Naive thymus-derived CD4-positive, alpha-beta T cell (primary cell): ENCODE results near the gene EPX. TPM values are rescaled to one million over a fixed set of nuclear protein-coding genes. Genes with fewer than 3 reads are reported as not detected.

Experiments
- ATAC-seq: fragments of 150-1000 bp; cut with Tn5 transposase; 2 replicates; pipeline ENCODE4 v1.10.0; 2021; ENCODE audit warnings: mild to moderate bottlenecking, moderate library complexity
- CTCF ChIA-PET: fragments of 350-600 bp; sonication (Branson Sonifier 250); formaldehyde crosslinking; loops from one replicate; lab custom pipeline; 2021; ENCODE audit warnings: antibody characterized with exemption; lab: Charles Lee
- POLR2A ChIA-PET: fragments of 350-600 bp; sonication (Branson Sonifier 250); formaldehyde crosslinking; loops from one replicate; lab custom pipeline; 2021; ENCODE audit warnings: antibody characterized with exemption, inconsistent platforms; lab: Charles Lee
- DNase-seq, 9 donors: peaks; one replicate each; pipeline versions ENCODE4 v3.0.0 to v3.0.0-alpha.2; 2020 to 2022; ENCODE audit warnings: mixed read lengths in 1 of 9
- H3K27ac ChIP-seq: one replicate; pipeline ENCODE4 v1.7.0; 2013; ENCODE audit warnings: mild to moderate bottlenecking, low read depth, low read length, moderate library complexity
- H3K27me3 ChIP-seq, 2 donors: one replicate each; pipeline ENCODE4 v1.7.0; 2013; ENCODE audit warnings: low read length in 2 of 2, mild to moderate bottlenecking in 2 of 2, moderate library complexity in 2 of 2; ENCODE audit not compliant: control insufficient read depth in 2 of 2, insufficient read depth in 2 of 2
- H3K36me3 ChIP-seq, 3 experiments: 1 replicate in 2 of 3; 2 replicates in 1 of 3; pipeline ENCODE4 v1.7.0; 2013; ENCODE audit warnings: low read length in 3 of 3, mild to moderate bottlenecking in 3 of 3, moderate library complexity in 1 of 3; ENCODE audit not compliant: insufficient read depth in 3 of 3, control insufficient read depth in 2 of 3
- H3K4me1 ChIP-seq, 2 donors: one replicate each; pipeline ENCODE4 v1.7.0; 2013; ENCODE audit warnings: low read length in 2 of 2, mild to moderate bottlenecking in 2 of 2, moderate library complexity in 1 of 2; ENCODE audit not compliant: control insufficient read depth in 2 of 2, insufficient read depth in 2 of 2
- H3K4me3 ChIP-seq: 2 replicates; pipeline ENCODE4 v1.7.0; 2013; ENCODE audit warnings: mild to moderate bottlenecking, low read length
- H3K9me3 ChIP-seq, 3 experiments: 1 replicate in 2 of 3; 2 replicates in 1 of 3; pipeline ENCODE4 v1.7.0; 2013; ENCODE audit warnings: low read length in 3 of 3; ENCODE audit not compliant: control insufficient read depth in 2 of 3
- H3K27ac Mint-ChIP-seq, 9 donors: one replicate each; pipeline ENCODE4 v1.8.0; 2020 to 2022; ENCODE audit warnings: mixed read lengths in 9 of 9, mild to moderate bottlenecking in 8 of 9, moderate library complexity in 5 of 9, inconsistent platforms in 2 of 9
- H3K27me3 Mint-ChIP-seq, 5 donors: one replicate each; pipeline ENCODE4 v1.8.0; 2021 to 2022; ENCODE audit warnings: mixed read lengths in 5 of 5, mild to moderate bottlenecking in 1 of 5
- H3K36me3 Mint-ChIP-seq, 5 donors: one replicate each; pipeline ENCODE4 v1.8.0; 2020 to 2022; ENCODE audit warnings: mixed read lengths in 5 of 5, mild to moderate bottlenecking in 3 of 5, inconsistent platforms in 1 of 5
- H3K4me1 Mint-ChIP-seq, 7 donors: one replicate each; pipeline ENCODE4 v1.8.0; 2020 to 2022; ENCODE audit warnings: mixed read lengths in 7 of 7, mild to moderate bottlenecking in 3 of 7, inconsistent platforms in 1 of 7
- H3K4me3 Mint-ChIP-seq, 10 donors: one replicate each; pipeline ENCODE4 v1.8.0; 2020 to 2022; ENCODE audit warnings: mild to moderate bottlenecking in 10 of 10, mixed read lengths in 10 of 10, moderate library complexity in 6 of 10, inconsistent platforms in 2 of 10
- H3K9me3 Mint-ChIP-seq, 11 donors: one replicate each; pipeline ENCODE4 v1.8.0; 2020 to 2022; ENCODE audit warnings: mixed read lengths in 11 of 11, mild to moderate bottlenecking in 4 of 11, inconsistent platforms in 1 of 11, moderate library complexity in 1 of 11
- intact Hi-C, 2 donors: fragments of 100-400 bp; cut with micrococcal nuclease; formaldehyde crosslinking; loops; one replicate each; pipeline ENCODE4 v1.15.1; 2023
- polyA plus RNA-seq, 2 donors: library from polyadenylated mRNA; unstranded; fragments of 300-500 nt; fragmentation: Illumina TruSeq; gene quantifications; one replicate each; pipeline ENCODE4 v1.2.3, GENCODE V29; 2021
- total RNA-seq, 6 experiments: library from RNA in 5 of 6; stranded (reverse) in 5 of 6; gene quantifications; 1 replicate in 5 of 6; 2 replicates in 1 of 6; pipeline ENCODE4 v1.2.3 and lab custom pipeline; 2021 to 2026

The EPX gene
- total and polyA plus RNA-seq, 7 experiments from 2014 or later: not detected

GRCh38 chr17:58248955-58249269 is 56.4 kb downstream of the EPX start:
- H3K36me3 Mint-ChIP-seq: no peaks in the 10 kb centered on the region
- Histone ChIP-seq H3K27ac (no peak overlapping the region), H3K9me3 (no peaks in the 10 kb centered on the region), H3K27me3 (no peaks in the 10 kb centered on the region), H3K4me1 (no peaks in the 10 kb centered on the region), H3K4me3 (peak overlapping the region; percentile 65), H3K36me3 (no peaks in the 10 kb centered on the region)
- peak overlapping the region in 7 of 10 donors; percentile 38 to 87 (median 81) for H3K4me3 Mint-ChIP-seq
- CTCF ChIA-PET: interaction anchor here (0.7 to 1.8 kb wide), 5 partner anchors 8 to 198 kb away, joined by 3 to 7 read pairs (median 4); no protein-coding TSS in a partner anchor
- intact Hi-C loops: loop anchor here (1.0 to 2.0 kb wide), 7 partner anchors 30 to 198 kb away; partner anchors contain the start of genes MKS1 (in 2 of the 2) and RNF43 (in 1 of the 2)
- no peak overlapping the region for H3K27ac Mint-ChIP-seq
- H3K9me3 Mint-ChIP-seq: no peaks in the 10 kb centered on the region
- ATAC-seq (no peak), DNase-seq (no peak)
- POLR2A ChIA-PET: interaction anchor here (2.1 kb wide), 1 partner anchor 103 kb away, joined by 6 read pairs; the partner anchor contains the start of gene SUPT4H1
- H3K27me3 Mint-ChIP-seq: peaks cover 6 to 51% (median 14%) of the 10 kb centered on the region in 5 donors
- peaks cover 0 to 23% (median 11%) of the 10 kb centered on the region in 7 donors for H3K4me1 Mint-ChIP-seq

DNA sequence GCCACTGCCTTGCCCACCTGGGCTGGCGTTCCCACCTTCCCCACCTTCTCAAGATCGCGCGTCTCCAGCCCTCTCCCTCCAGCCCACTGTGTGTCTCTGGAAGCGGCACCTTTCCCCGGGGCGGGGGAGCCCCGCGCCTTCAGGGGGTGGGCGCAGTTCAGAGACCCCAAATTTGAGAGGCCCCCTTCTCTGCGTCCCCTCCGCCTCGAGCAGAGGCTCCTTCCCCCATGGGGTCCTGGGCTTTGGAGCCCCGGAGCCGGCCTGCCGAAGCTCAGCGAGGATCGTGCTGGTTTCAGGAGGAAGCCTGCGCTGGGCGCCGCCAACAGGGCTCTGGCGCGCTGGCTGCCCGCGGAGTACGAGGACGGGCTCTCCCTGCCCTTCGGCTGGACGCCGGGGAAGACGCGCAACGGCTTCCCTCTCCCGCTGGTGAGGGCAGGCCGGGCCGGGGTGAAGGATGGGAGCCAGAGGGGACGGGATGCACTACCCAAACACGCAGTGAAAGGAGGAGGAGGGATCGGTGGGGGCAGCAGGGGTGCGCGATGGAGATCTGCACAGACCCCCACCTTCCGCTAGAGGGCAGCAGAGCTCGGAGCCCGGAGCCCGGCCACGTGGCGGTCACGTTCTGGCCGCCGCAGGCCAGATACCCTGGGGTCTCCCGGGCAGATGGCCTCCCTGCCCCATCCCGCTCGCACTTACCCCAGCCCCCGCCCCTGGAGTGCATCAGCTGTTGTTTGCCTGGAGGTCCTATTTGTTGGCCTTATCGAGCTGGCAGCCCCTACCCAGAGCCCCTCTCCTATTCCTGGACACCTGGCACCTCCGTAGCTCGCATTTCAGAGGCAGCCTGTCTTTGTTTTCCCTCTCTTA is 57.0 kb downstream of the EPX start:
- Histone ChIP-seq H3K36me3 (no peaks in the 10 kb centered on the region), H3K27ac (no peak overlapping the region), H3K27me3 (no peaks in the 10 kb centered on the region), H3K4me1 (no peaks in the 10 kb centered on the region), H3K4me3 (peak overlapping the region; percentile 65), H3K9me3 (no peaks in the 10 kb centered on the region)
- POLR2A ChIA-PET: interaction anchor here (0.7 to 2.1 kb wide), 4 partner anchors 30 to 102 kb away, joined by 3 to 6 read pairs (median 4); partner anchors contain the start of genes MKS1 and SUPT4H1
- Mint-ChIP-seq H3K4me3 (peak overlapping the region; percentile 58 to 87 (median 81)), H3K9me3 (no peaks in the 10 kb centered on the region), H3K27ac (no peak overlapping the region), H3K4me1 (peaks cover 0 to 21% (median 10%) of the 10 kb centered on the region in 7 donors), H3K36me3 (no peaks in the 10 kb centered on the region), H3K27me3 (peaks cover 3 to 50% (median 14%) of the 10 kb centered on the region in 5 donors)
- ATAC-seq (peak; percentile 98), DNase-seq (peak; percentile 47 to 83 (median 74))
- CTCF ChIA-PET: interaction anchor here (0.6 to 1.8 kb wide), 13 partner anchors 9 to 197 kb away, joined by 3 to 7 read pairs (median 3); partner anchors contain the start of gene RNF43
- intact Hi-C loops: loop anchor here (1.0 to 2.0 kb wide), 7 partner anchors 30 to 198 kb away; partner anchors contain the start of genes MKS1 (in 2 of the 2) and RNF43 (in 1 of the 2)

DNA sequence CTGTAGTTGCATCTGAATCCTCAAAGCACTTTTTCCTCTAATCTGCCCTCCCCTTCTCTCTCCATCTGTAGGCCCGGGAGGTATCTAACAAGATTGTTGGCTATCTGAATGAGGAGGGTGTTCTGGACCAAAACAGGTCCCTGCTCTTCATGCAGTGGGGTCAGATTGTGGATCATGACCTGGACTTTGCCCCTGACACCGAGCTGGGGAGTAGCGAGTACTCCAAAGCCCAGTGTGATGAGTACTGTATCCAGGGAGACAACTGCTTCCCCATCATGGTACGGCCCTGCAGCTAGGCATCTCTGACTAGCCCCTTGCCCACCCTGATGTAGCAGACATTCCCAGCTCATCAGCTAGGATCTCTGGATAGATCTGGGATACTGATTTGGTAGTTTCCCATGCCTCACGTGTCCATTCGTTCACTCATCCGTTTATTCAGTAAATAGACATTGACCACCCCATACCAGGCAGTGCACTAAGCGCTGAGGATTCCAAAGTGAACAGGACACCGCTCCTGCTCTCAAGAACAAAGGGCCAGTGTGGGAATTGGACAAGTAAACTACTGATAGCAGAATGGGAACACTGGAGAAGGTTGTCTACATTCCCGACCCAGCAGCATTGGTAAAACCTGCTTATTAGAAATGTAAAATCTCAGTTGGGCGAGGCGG is 58.0 kb downstream of the EPX start:
- no peaks in the 10 kb centered on the region for H3K36me3 ChIP-seq
- H3K4me3 ChIP-seq: no peak overlapping the region
- Mint-ChIP-seq H3K27me3 (peaks cover 3 to 51% (median 20%) of the 10 kb centered on the region in 5 donors), H3K27ac (no peak overlapping the region), H3K9me3 (no peaks in the 10 kb centered on the region), H3K36me3 (no peaks in the 10 kb centered on the region), H3K4me3 (peak overlapping the region in 9 of 10 donors; percentile 16 to 87 (median 62)), H3K4me1 (peaks cover 0 to 25% (median 10%) of the 10 kb centered on the region in 7 donors)
- POLR2A ChIA-PET: interaction anchor here (0.7 to 2.1 kb wide), 4 partner anchors 31 to 101 kb away, joined by 3 to 6 read pairs (median 4); partner anchors contain the start of genes MKS1 and SUPT4H1
- CTCF ChIA-PET: interaction anchor here (0.6 to 1.8 kb wide), 10 partner anchors 9 to 167 kb away, joined by 3 to 7 read pairs (median 4); partner anchors contain the start of gene RNF43
- H3K4me1 ChIP-seq: no peaks in the 10 kb centered on the region
- no peaks in the 10 kb centered on the region for H3K27me3 ChIP-seq
- DNase-seq (no peak), ATAC-seq (no peak)
- intact Hi-C loops: no loop called here
- H3K27ac ChIP-seq: no peak overlapping the region
- no peaks in the 10 kb centered on the region for H3K9me3 ChIP-seq

DNA sequence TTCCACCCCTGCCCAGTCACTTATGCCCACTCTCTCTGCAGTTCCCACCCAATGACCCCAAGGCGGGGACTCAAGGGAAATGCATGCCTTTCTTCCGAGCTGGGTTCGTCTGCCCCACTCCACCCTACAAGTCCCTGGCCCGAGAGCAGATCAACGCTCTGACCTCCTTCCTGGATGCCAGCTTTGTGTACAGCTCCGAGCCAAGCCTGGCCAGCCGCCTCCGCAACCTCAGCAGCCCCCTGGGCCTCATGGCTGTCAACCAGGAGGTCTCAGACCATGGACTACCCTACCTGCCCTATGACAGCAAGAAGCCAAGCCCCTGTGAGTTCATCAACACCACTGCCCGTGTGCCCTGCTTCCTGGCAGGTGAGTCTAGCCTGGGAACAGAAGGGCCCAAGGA is 59.6 kb downstream of the EPX start:
- H3K27ac Mint-ChIP-seq: no peak overlapping the region
- Histone ChIP-seq H3K36me3 (no peaks in the 10 kb centered on the region), H3K27ac (no peak overlapping the region), H3K27me3 (no peaks in the 10 kb centered on the region), H3K4me3 (no peak overlapping the region), H3K4me1 (no peaks in the 10 kb centered on the region), H3K9me3 (no peaks in the 10 kb centered on the region)
- no peak for DNase-seq
- no peaks in the 10 kb centered on the region for H3K9me3 Mint-ChIP-seq
- intact Hi-C loops: no loop called here
- no peak for ATAC-seq
- CTCF ChIA-PET: interaction anchor here (0.9 kb wide), 1 partner anchor 52 kb away, joined by 4 read pairs; no protein-coding TSS in a partner anchor
- peaks cover 0 to 25% (median 10%) of the 10 kb centered on the region in 7 donors for H3K4me1 Mint-ChIP-seq
- H3K36me3 Mint-ChIP-seq: no peaks in the 10 kb centered on the region
- no peak overlapping the region for H3K4me3 Mint-ChIP-seq
- POLR2A ChIA-PET: no interaction called here
- peaks cover 0 to 56% (median 15%) of the 10 kb centered on the region in 5 donors for H3K27me3 Mint-ChIP-seq

- no peaks in the 10 kb centered on the region for H3K9me3 ChIP-seq
- no peak overlapping the region for H3K4me3 ChIP-seq
- Mint-ChIP-seq H3K9me3 (no peaks in the 10 kb centered on the region), H3K4me1 (peaks cover 0 to 18% (median 5%) of the 10 kb centered on the region in 7 donors), H3K27ac (no peak overlapping the region), H3K4me3 (no peak overlapping the region), H3K36me3 (no peaks in the 10 kb centered on the region), H3K27me3 (peaks cover 4 to 63% (median 15%) of the 10 kb centered on the region in 5 donors)
- no peaks in the 10 kb centered on the region for H3K27me3 ChIP-seq
- DNase-seq: no peak
- H3K36me3 ChIP-seq: no peaks in the 10 kb centered on the region
- H3K4me1 ChIP-seq: no peaks in the 10 kb centered on the region
- intact Hi-C loops: no loop called here
- no peak for ATAC-seq
- CTCF ChIA-PET: interaction anchor here (1.4 kb wide), 1 partner anchor 14 kb away, joined by 3 read pairs; the partner anchor contains the start of gene LPO
- POLR2A ChIA-PET: no interaction called here
- no peak overlapping the region for H3K27ac ChIP-seq
Measured at GRCh38 chr17:58253082-58253481, 60.6 kb downstream of the EPX start.
